KOPT-K1 (cell line): ENCODE results near the gene DEF6.

ENCODE experiments used
- H3K27ac ChIP-seq: fragments of 200-600 bp; sonication (generic); 2 replicates; pipeline ENCODE4 v1.5.1; 2016; ENCODE audit warnings: antibody characterized with exemption, mild to moderate bottlenecking, low read depth, low read length; ENCODE audit not compliant: poor library complexity, severe bottlenecking
- H3K36me3 ChIP-seq: fragments of 200-600 bp; sonication (generic); 2 replicates; pipeline ENCODE4 v1.5.1; 2017; ENCODE audit warnings: antibody characterized with exemption, mild to moderate bottlenecking, low read length, moderate library complexity; ENCODE audit not compliant: insufficient read depth
- H3K9me3 ChIP-seq: fragments of 200-600 bp; sonication (generic); 2 replicates; pipeline ENCODE4 v1.5.1; 2017; ENCODE audit warnings: antibody characterized with exemption, low read length, mild to moderate bottlenecking; ENCODE audit not compliant: insufficient read depth, poor library complexity, severe bottlenecking

DEF6 gene

DNA sequence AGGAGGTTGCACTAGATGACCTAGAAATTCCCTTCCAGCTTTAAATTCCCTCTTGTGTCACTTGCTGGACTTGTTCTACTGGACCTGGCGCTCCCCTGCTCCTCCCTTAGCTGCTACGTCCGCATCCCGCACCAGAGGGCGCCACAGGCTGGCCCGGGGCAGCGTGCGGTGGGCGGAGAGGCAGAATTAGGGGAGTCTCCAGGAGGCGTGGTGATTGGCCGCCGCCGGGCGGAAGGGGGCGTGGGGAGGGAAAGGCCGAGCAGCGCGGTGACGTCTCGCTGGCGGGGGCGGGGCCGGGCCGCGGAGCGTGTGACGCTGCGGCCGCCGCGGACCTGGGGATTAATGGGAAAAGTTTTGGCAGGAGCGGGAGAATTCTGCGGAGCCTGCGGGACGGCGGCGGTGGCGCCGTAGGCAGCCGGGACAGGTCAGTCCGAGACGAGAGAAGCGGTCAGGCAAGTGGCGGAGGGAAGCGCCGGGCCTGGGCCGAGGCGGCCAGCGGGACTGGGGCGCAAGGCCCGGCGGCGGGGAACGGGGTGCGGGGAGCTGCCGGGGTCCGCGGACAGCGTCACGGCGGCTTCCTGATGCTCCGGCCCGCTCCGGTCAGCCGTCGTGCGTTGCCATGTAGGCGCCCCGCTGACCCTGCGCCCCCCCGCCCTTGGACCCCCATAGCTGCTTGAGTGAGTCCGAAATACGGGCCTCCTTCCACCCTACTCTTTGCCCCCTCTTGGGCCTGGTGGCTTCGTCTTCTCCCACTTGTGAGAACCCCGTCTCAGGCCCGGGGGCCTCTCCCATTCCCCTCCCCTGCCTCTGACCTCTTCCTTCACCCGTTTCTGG is 44.9 kb downstream of the DEF6 start, which contains the start of gene PPARD:
TSS of gene PPARD (plus strand) at position 301 of the 834 bp plus-strand sequence. CDS start 68,530 bp downstream, outside the sequence.
- Histone ChIP-seq H3K9me3 (no peaks in the 10 kb centered on the region), H3K36me3 (no peaks in the 10 kb centered on the region), H3K27ac (peak within 1 kb of the TSS; percentile 42)

DNA sequence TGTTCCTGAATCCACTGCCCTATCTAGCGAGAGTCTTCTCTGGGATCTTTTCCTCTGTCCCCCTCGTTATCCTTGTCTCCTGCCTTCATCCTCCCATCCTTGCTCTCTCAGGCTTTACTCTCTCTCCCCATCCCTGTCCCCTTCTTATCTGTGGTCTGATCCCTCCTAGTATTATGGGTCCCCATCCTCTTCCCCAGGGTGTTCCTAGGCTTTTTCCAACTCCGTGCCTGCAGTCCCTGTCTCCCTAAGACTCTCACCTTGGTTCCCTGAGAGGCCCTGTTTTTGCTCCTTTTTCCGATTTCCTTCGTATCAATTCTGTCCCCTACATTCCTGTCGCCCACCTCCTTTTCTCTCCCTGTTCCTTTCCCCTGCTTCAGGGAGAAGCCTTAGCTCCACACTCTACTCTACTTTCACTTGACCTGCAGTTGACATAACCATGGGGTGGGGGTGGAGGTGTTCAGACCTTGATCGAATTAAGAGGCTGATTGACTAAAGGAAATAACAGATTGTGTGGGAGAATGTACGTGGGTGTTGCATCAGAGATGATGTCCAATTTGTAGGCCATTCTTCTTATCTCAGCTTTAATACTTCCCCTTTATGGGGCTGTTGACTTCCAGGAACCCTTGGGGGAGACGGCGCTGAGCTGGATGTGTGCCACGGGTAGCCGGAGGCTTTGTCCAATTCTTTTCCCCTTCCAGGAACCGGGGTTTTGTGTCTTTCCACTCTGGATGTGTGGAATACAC is 45.6 kb downstream of the DEF6 start:
- Histone ChIP-seq H3K9me3 (no peaks in the 10 kb centered on the region), H3K36me3 (no peaks in the 10 kb centered on the region), H3K27ac (peak overlapping the region; percentile 42)

DNA sequence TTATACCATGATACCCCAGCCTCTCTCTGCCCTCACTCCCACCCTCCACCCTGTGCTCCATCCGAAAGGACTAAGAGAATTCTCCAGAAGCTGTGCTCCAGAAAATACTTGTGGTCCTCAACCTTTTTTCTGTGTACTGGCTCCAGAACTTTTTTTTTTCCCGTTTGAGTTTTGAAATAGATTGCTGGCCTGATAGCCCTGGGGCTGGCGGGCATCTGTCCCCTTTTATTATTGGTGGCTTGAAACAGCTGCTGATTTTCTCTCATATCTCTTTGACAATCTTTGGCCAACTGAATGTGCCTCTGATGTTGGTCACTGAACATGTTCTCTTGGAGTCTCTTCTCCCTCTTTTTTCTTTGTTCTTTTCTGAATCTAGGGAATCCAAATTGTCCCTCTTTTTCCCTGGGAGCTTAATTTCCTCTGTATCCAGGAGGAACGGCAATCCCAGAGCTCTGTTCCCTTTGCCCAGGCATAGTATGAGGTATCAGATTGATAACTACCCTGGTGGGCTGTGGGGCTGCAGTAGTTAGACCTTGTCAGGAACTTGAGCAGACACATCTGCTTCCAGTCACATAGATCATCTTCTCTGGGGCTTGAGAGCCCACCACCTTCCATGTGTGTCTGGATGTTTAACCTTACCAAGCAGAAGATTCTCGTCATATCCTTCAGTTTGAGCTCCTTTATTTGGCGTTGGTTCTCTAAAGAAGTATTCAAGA is 46.4 kb downstream of the DEF6 start:
- Histone ChIP-seq H3K27ac (no peak overlapping the region), H3K9me3 (no peaks in the 10 kb centered on the region), H3K36me3 (0 out of 2 replicates have a peak, but pooled peaks cover under 1% of the 10 kb centered on the region)

DNA sequence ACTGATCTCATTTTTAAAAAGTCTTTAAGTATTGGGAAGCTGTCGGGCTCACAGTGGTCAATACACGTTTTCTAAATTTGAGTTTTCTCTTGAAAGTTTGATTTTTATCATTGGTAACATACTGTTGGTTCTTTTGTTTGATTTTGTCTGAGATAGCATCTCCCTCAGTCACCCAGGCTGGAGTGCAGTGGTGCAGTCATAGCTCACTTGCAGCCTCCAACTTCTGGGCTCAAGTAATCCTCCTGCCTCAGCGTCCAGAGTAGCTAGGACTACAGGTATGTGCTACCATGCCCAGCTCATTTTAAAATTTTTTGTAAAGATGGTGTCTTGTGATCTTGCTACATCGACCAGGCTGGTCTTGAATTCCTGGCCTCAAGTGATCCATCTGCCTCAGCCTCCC is 53.8 kb downstream of the DEF6 start:
- Histone ChIP-seq H3K9me3 (no peaks in the 10 kb centered on the region), H3K36me3 (peaks cover 32% of the 10 kb centered on the region; the same call in 1 of the 2 replicates), H3K27ac (no peak overlapping the region)

DNA sequence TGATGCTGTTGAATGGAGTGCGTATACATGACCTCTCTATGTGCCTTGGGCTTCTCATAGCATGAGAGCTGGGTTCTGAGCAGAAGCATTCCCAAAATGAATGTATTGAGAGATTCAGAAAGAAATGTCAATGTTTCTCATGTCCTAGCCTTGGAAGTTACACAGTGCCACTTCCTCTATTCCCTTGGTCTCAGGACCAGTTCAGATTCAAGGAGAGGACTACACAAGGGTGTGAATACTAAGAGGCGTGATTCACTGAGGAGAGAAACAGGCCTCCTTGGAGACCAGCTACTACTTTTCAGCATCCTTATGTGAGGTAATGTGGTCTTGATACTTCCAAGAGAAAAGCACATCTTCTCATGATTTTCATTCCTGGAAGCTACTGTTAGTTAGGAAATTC is 55.1 kb downstream of the DEF6 start:
- H3K9me3 ChIP-seq: no peaks in the 10 kb centered on the region
- no peak overlapping the region for H3K27ac ChIP-seq
- peaks cover 41% of the 10 kb centered on the region; the same call in 1 of the 2 replicates for H3K36me3 ChIP-seq

DNA sequence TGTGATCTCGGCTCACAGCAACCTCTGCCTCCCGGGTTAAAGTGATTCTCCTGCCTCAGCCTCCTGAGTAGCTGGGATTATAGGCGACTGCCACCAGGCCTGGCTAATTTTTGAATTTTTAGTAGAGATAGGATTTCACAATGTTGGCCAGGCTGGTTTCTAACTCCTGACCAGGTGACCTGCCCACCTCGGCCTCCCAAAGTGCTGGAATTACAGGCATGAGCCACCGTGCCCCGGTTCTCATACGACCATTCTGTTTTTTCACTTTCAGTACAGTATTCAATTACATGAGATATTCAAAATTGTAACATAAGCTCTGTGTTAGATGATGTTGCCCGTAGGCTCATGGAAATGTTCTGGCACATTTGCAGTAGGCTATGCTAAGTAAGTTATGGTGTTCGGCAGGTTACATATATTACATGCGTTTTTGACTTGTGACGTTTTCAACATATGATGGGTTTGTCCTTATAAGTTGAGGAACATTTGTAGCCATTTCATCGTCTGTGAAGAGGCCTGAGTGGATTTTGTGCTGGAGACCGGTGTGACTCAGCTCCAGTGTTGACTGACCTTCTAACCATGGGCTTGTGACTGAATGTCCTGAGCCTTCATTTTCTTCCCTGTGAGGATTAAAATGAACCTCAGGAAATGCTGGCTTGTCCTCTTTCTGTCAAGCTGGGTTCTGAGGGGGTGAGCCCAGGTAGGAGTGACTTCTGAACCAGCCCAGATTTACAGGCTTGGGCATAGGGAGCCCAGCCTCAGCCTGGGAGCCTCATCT is 56.9 kb downstream of the DEF6 start:
- H3K27ac ChIP-seq: no peak overlapping the region
- peaks cover 36% of the 10 kb centered on the region; the same call in 1 of the 2 replicates for H3K36me3 ChIP-seq
- H3K9me3 ChIP-seq: no peaks in the 10 kb centered on the region

DNA sequence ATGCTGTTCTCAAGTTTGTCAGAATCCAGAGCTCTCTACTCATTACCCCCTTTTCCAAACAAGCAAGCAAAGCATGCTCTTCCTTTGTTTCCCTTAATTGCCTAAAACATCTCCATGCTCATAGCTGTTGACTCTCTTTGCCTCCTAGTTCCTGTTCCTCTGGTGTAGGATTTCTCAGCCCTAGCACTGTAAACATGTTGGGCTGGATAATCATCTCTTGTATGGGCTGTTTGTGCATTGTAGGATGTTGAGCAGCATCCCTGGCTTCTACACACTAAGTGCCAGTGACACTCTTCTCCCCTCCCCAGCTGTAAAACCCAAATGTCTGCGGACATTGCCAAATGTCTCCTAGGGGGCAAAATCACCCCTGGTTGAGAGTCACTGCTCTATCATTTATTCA is 58.8 kb downstream of the DEF6 start:
- Histone ChIP-seq H3K9me3 (no peaks in the 10 kb centered on the region), H3K36me3 (peaks cover 36% of the 10 kb centered on the region; the same call in 1 of the 2 replicates)

DNA sequence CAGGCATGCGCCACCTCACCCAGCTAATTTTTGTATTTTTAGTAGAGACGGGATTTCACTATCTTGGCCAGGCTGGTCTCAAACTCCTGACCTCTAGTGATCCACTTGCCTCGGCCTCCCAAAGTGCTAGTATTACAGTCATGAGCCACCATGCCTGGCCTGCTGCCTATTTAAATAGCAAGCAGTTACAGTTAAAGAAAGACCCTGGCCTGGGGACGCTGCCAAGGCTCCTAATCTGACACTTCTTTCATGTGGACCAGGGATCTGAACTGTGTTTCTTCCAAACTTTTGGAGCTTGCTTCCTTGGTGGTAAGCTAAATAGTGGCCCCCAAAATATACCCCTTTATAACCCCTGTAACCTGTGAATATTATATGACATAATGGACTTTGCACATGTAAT is 60.1 kb downstream of the DEF6 start:
- H3K9me3 ChIP-seq: no peaks in the 10 kb centered on the region

More for the DNA sequence above, 58.8 kb downstream of the DEF6 start:
- no peak overlapping the region for H3K27ac ChIP-seq

DNA sequence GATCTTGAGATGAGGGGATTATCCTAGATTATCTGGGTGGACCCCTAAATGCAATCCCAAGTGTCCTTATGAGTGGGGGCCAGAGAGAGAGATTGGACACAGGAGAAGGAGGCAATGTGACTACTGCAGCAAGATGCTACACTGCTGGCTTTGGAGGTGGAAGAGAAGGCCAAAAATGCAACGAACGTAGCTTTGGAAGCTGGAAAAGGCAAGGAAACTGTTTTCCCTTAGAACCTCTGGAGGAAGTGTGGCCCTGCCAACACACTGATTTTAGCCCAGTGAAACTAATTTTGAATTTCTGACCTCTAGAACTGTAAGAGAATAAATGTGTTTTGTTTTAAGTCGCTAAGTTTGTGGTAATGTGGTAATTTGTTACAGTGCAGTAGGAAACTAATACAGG is 60.5 kb downstream of the DEF6 start:
- Histone ChIP-seq H3K36me3 (peaks cover 27% of the 10 kb centered on the region; the same call in 1 of the 2 replicates), H3K27ac (no peak overlapping the region), H3K9me3 (no peaks in the 10 kb centered on the region)

More for the DNA sequence above, 60.1 kb downstream of the DEF6 start:
- Histone ChIP-seq H3K36me3 (peaks cover 31% of the 10 kb centered on the region; the same call in 1 of the 2 replicates), H3K27ac (no peak overlapping the region)

DNA sequence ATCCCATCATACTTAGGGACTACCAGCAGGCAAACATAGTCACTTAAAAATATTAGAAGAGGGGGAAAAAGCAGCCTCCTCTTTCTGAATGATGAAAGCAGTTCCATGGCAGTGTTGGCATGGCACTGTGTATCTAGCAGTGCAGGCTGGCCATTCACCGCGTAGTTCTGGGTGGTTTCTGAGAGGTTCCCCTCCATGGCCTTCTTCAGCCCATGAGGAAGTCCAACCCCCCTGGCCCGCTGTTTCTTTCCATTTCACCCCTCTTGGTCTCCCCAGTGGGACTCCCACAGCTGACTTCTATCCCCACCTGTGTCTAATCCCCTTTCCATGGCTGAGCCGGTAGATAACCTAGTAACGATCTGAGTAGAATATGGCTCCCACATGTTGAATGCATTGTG is 61.7 kb downstream of the DEF6 start:
- Histone ChIP-seq H3K9me3 (no peaks in the 10 kb centered on the region), H3K27ac (no peak overlapping the region), H3K36me3 (peaks cover 19% of the 10 kb centered on the region; the same call in 1 of the 2 replicates)

DNA sequence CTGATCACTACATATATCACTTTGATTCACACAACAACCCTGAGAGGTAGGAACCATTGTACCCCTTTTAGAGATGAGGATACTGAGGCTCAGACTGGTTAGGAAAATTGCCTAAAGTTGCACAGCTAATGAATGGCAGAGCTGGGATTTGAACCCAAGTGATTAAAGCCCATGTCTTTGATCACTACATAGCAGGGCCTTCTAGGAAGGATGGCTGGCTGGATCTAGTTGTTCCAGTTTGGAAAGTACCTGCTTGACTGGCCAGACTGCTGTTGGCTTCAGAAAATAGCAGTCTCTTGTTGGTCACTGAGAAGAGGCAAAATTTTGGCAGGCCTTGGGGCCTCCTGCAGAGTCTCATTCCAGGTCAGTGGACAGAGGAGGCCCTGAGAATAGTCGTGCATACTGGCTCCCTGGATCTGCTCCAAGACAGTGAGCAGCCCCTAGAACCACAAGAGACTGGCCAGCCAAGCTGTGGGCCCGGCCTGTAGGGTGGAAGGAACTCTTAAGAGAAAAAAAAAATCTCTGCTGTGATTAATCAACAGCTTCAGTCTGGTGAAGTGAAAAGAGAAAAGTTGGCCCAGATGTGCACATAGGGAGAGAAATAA is 62.2 kb downstream of the DEF6 start:
- Histone ChIP-seq H3K36me3 (peaks cover 14% of the 10 kb centered on the region; the same call in 1 of the 2 replicates), H3K27ac (no peak overlapping the region), H3K9me3 (no peaks in the 10 kb centered on the region)

DNA sequence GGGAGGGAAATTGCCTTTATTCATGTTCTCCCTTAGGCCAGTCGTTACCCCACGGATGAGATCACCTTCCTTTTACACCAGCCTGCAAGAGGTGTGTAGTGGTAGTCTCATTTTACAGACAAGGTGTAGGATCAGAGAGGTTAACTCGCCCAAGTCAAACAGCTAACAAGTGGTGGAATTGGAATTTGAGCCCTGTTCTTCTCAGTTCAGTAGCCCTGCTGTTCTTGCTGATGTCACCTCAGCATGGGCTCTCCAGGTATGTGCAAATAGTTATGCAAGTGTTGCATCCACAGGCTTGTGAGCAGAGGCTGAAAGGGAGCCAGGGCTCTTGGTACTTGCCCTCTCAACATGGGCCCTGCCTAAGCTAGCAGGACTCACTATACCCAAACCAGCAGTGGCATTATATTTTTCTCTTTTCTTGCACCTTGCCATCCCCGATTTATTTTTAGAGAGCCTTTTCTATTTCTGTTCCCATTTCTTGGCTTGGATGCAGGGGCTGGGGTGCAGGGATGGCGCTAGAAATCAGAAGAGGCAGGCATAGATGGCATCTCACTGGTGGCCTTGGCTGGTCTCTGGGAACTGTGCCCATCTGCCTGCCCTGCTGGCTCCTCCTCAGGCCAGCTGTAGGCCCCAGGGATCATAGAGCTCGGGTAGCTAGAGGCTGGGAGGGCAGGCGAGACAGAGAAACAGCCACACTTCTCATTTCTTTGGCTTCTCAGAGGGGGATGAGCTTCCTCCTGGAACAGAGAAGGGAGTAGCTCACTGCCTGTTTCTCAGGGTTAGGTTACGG is 62.9 kb downstream of the DEF6 start:
- Histone ChIP-seq H3K9me3 (no peaks in the 10 kb centered on the region), H3K27ac (no peak overlapping the region), H3K36me3 (peaks cover 14% of the 10 kb centered on the region; the same call in 1 of the 2 replicates)

DNA sequence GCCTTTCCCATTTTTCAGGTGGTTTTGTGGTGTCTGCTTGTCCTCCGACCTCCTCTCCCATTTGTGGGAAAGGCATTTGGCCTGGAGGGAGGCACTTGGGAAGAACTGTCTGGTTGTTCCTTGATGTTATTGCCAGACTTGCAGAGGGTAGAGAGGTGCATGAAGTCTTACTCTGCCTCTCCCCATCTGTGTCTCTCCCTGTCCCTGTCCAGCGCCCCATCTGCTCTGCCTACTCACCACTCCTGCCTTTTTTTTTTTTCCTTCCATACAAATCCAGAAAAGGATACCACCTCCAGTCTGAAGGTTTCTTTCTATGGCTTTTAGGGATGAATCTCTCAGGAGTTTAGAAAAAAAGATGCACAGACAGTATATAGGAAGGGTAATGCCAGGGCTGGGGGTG is 64.6 kb downstream of the DEF6 start:
- Histone ChIP-seq H3K36me3 (0 out of 2 replicates have a peak, but pooled peaks cover 2% of the 10 kb centered on the region), H3K27ac (no peak overlapping the region), H3K9me3 (no peaks in the 10 kb centered on the region)
